Measurements from ENCODE around the gene GRM1. TPM values are rescaled to one million over a fixed set of nuclear protein-coding genes. Genes with fewer than 3 reads are reported as not detected.

GRM1 gene
- total and polyA plus RNA-seq, 2 donors (not counting 1 experiment from before 2014, with no cell fraction given), result not detected

GRCh38 chr6:146284311-146284710 lies 255.4 kb downstream of the GRM1 start:
- intact Hi-C loops (cut with micrococcal nuclease), result no loop called here
- no peak overlapping the region for H3K27ac Mint-ChIP-seq
- H3K9me3 Mint-ChIP-seq (ENCODE audit: insufficient read depth), result peaks cover 4% of the 10 kb centered on the region
- Histone ChIP-seq H3K27me3 (replicated peaks in 1 of 4; ENCODE audit: control extremely low read depth in 1 of 4, control insufficient read depth in 3 of 4, insufficient read depth in 4 of 4, low read length in 3 of 4) (no peaks in the 10 kb centered on the region), H2AFZ (ENCODE audit: insufficient read depth, low read depth, low read length, poor library complexity, severe bottlenecking) (no peak overlapping the region), H3K4me3 (ENCODE audit: control extremely low read depth in 1 of 5, extremely low read depth in 1 of 5, insufficient read depth in 1 of 5, low read depth in 2 of 5, low read length in 4 of 5) (no peak overlapping the region), H3K4me1 (ENCODE audit: control insufficient read depth in 2 of 2, insufficient read depth in 2 of 2, low read length in 2 of 2) (no peaks in the 10 kb centered on the region), H3K9me3 (ENCODE audit: control extremely low read depth in 1 of 3, control insufficient read depth in 2 of 3, insufficient read depth in 1 of 3, low read length in 2 of 3) (no peaks in the 10 kb centered on the region), H3K27ac (ENCODE audit: low read length in 2 of 2) (no peak overlapping the region), H4K20me1 (ENCODE audit: control insufficient read depth, insufficient read depth, low read length, poor library complexity, severe bottlenecking) (no peaks in the 10 kb centered on the region), H3K79me2 (ENCODE audit: control insufficient read depth, insufficient read depth, low read length) (no peaks in the 10 kb centered on the region), H3K9ac (ENCODE audit: low read length) (no peak overlapping the region), H3K4me2 (replicated peaks; ENCODE audit: low read depth, low read length, poor library complexity, severe bottlenecking) (no peak overlapping the region), H3K36me3 (replicated peaks in 1 of 2; ENCODE audit: control extremely low read depth in 1 of 2, control insufficient read depth in 1 of 2, extremely low read depth in 1 of 2, insufficient read depth in 2 of 2, low read length in 1 of 2) (no peaks in the 10 kb centered on the region)
- no peak overlapping the region for H3K4me3 Mint-ChIP-seq
- DNase-seq (no peak), ATAC-seq (ENCODE audit: low read depth) (no peak)
- H3K27me3 Mint-ChIP-seq, result no peaks in the 10 kb centered on the region
- WGBS (ENCODE audit: insufficient coverage), result 86% methylated on average over 1 of the region's 2 CpGs
- no peaks in the 10 kb centered on the region for H3K4me1 Mint-ChIP-seq
- TF ChIP-seq CTCF (IDR thresholded peaks at IDR 0.05), result no peak
- TF ChIP-seq EZH2 (IDR thresholded peaks at IDR 0.05; ENCODE audit: borderline replicate concordance, insufficient read depth, low read depth, low read length, poor library complexity, severe bottlenecking), result no peak
- ChIA-PET POLR2A (no interaction called here), CTCF (no interaction called here)

GRCh38 chr6:146286961-146287360 lies 258.1 kb downstream of the GRM1 start:
- TF ChIP-seq CTCF (IDR thresholded peaks at IDR 0.05), result no peak
- no peak for TF ChIP-seq EZH2 (IDR thresholded peaks at IDR 0.05; ENCODE audit: borderline replicate concordance, insufficient read depth, low read depth, low read length, poor library complexity, severe bottlenecking)
- H3K4me2 ChIP-seq (replicated peaks; ENCODE audit: low read depth, low read length, poor library complexity, severe bottlenecking), result no peak overlapping the region
- H3K27me3 ChIP-seq (replicated peaks in 1 of 4; ENCODE audit: control extremely low read depth in 1 of 4, control insufficient read depth in 3 of 4, insufficient read depth in 4 of 4, low read length in 3 of 4), result no peaks in the 10 kb centered on the region
- no peak for DNase-seq
- H4K20me1 ChIP-seq (ENCODE audit: control insufficient read depth, insufficient read depth, low read length, poor library complexity, severe bottlenecking), result no peaks in the 10 kb centered on the region
- POLR2A ChIA-PET, result no interaction called here
- WGBS (ENCODE audit: insufficient coverage), result 75% methylated on average over 1 of the region's 3 CpGs
- no peaks in the 10 kb centered on the region for H3K4me1 ChIP-seq (ENCODE audit: control insufficient read depth in 2 of 2, insufficient read depth in 2 of 2, low read length in 2 of 2)
- no peak overlapping the region for H3K4me3 Mint-ChIP-seq
- intact Hi-C loops (cut with micrococcal nuclease), result no loop called here
- no peaks in the 10 kb centered on the region for H3K9me3 ChIP-seq (ENCODE audit: control extremely low read depth in 1 of 3, control insufficient read depth in 2 of 3, insufficient read depth in 1 of 3, low read length in 2 of 3)
- no peak overlapping the region for H3K27ac Mint-ChIP-seq
- ATAC-seq (ENCODE audit: low read depth), result no peak
- CTCF ChIA-PET, result no interaction called here
- H3K36me3 ChIP-seq (replicated peaks in 1 of 2; ENCODE audit: control extremely low read depth in 1 of 2, control insufficient read depth in 1 of 2, extremely low read depth in 1 of 2, insufficient read depth in 2 of 2, low read length in 1 of 2), result no peaks in the 10 kb centered on the region
- no peak overlapping the region for H3K27ac ChIP-seq (ENCODE audit: low read length in 2 of 2)
- H3K4me1 Mint-ChIP-seq, result no peaks in the 10 kb centered on the region
- H3K79me2 ChIP-seq (ENCODE audit: control insufficient read depth, insufficient read depth, low read length), result no peaks in the 10 kb centered on the region
- H3K9me3 Mint-ChIP-seq (ENCODE audit: insufficient read depth), result peaks cover 4% of the 10 kb centered on the region
- no peak overlapping the region for H3K4me3 ChIP-seq (ENCODE audit: control extremely low read depth in 1 of 5, extremely low read depth in 1 of 5, insufficient read depth in 1 of 5, low read depth in 2 of 5, low read length in 4 of 5)
- H3K27me3 Mint-ChIP-seq, result no peaks in the 10 kb centered on the region
- no peak overlapping the region for H3K9ac ChIP-seq (ENCODE audit: low read length)
- no peak overlapping the region for H2AFZ ChIP-seq (ENCODE audit: insufficient read depth, low read depth, low read length, poor library complexity, severe bottlenecking)

Data from B cell (primary cell).